HG03108 (cell line): ENCODE data around the gene DEPDC5.
A peak's percentile ranks its signal among the peaks of the same experiment; 100 is the strongest.

Experiments used
- ATAC-seq: cut with Tn5 transposase; IDR thresholded peaks from one replicate; pipeline ENCODE4 v1.9.1; 2021; ENCODE audit warnings: moderate library complexity; ENCODE audit not compliant: unreplicated experiment

Gene DEPDC5

GRCh38 chr22:31944700-31945442, 191.1 kb downstream of the DEPDC5 start:
- peak; percentile 15 for ATAC-seq

GRCh38 chr22:31945443-31945855, 191.6 kb downstream of the DEPDC5 start:
- no peak for ATAC-seq

GRCh38 chr22:31945971-31946680, 192.3 kb downstream of the DEPDC5 start:
- no peak for ATAC-seq

- ATAC-seq: no peak
These were observed 193.5 kb downstream of the DEPDC5 start for GRCh38 chr22:31947296-31947695.

GRCh38 chr22:31948002-31948401, 194.2 kb downstream of the DEPDC5 start:
- ATAC-seq: no peak

GRCh38 chr22:31950226-31950625, 196.4 kb downstream of the DEPDC5 start:
- no peak for ATAC-seq

- ATAC-seq: no peak
These were observed 197.6 kb downstream of the DEPDC5 start for GRCh38 chr22:31951194-31952093.

- ATAC-seq: no peak
These were observed 198.2 kb downstream of the DEPDC5 start for GRCh38 chr22:31952094-31952401.

- no peak for ATAC-seq
These were observed 198.7 kb downstream of the DEPDC5 start for GRCh38 chr22:31952472-31952871.

- no peak for ATAC-seq
These were observed 199.4 kb downstream of the DEPDC5 start for GRCh38 chr22:31953261-31953660.

- no peak for ATAC-seq
These were observed 201.0 kb downstream of the DEPDC5 start for GRCh38 chr22:31954535-31955523.

- ATAC-seq: no peak
These were observed 202.5 kb downstream of the DEPDC5 start for GRCh38 chr22:31956360-31956759.
